Measurements from ENCODE around the gene SGMS1. TPM values are rescaled to one million over a fixed set of nuclear protein-coding genes. Genes with fewer than 3 reads are reported as not detected.

The SGMS1 gene
- total RNA-seq, 2 experiments from 2014 or later = 24.8 to 25.2 TPM

DNA sequence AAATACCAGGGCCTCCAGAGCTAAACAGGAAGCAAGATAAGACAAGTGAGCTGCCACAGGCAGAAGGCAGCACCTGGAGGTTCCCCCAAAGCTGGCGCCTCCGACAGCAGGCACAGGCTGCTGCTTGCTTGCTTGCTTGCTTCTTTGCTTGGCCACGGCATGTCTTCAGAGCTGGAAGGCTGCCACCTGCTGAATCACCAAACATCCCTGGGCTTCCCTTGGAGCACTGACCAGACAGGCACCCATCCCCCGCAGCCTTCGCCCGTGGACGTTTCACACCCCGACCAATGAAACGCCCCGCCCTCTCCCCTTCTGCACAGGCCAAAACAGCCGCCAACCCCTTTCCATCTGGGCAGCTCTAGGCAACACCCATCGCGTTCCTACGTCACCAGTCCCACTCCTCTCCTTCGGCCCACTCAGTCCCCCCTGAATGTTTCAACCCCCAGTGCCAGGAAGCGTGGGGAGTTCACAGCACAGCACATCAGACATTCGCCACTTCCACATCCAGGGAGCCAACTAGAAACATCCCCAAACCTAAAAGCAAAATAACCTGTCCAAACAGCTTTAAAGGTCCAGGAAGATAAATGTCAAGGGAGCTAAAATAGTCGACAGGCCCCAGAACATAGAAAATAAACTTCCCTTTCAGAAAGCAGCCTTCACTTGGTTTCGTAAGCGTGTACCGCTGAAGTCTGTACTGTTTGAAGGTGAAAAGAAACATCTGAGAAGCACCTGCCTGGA, 1.6 kb downstream of the SGMS1 start:
- Mint-ChIP-seq H3K27me3 (no peaks in the 10 kb centered on the region), H3K9me3 (no peaks in the 10 kb centered on the region), H3K4me1 (ENCODE audit: low read depth) (peaks cover 64% of the 10 kb centered on the region), H3K4me3 (peak overlapping the region; percentile 93), H3K27ac (peak overlapping the region; percentile 97), H3K36me3 (ENCODE audit: low read depth) (peaks cover 28% of the 10 kb centered on the region)
- no peaks in the 10 kb centered on the region for H3K27me3 ChIP-seq (ENCODE audit: control insufficient read depth in 1 of 2, insufficient read depth in 2 of 2, low read length in 2 of 2)
- ChIA-PET CTCF (interaction anchor here (0.9 to 2.0 kb wide), 3 partner anchors 8 to 69 kb away, joined by 3 to 7 read pairs (median 3); no protein-coding TSS in a partner anchor), POLR2A (interaction anchor here (0.7 to 5.2 kb wide), 22 partner anchors 9 to 1083 kb away, joined by 3 to 100 read pairs (median 4); partner anchors contain the start of genes ASAH2B, CSTF2T and ERCC6)
- no peaks in the 10 kb centered on the region for H3K36me3 ChIP-seq (ENCODE audit: insufficient read depth, low read length)
- no peaks in the 10 kb centered on the region for H3K9me3 ChIP-seq (ENCODE audit: control insufficient read depth in 1 of 2, insufficient read depth in 1 of 2, low read length in 2 of 2)
- ATAC-seq (ENCODE audit: poor library complexity) (peak; percentile 41), DNase-seq (peak; percentile 49 to 85 (median 66))
- H3K27ac ChIP-seq (ENCODE audit: low read depth in 1 of 2, low read length in 2 of 2) = peak overlapping the region; percentile 88 to 98
- TF ChIP-seq, protein P1, sequence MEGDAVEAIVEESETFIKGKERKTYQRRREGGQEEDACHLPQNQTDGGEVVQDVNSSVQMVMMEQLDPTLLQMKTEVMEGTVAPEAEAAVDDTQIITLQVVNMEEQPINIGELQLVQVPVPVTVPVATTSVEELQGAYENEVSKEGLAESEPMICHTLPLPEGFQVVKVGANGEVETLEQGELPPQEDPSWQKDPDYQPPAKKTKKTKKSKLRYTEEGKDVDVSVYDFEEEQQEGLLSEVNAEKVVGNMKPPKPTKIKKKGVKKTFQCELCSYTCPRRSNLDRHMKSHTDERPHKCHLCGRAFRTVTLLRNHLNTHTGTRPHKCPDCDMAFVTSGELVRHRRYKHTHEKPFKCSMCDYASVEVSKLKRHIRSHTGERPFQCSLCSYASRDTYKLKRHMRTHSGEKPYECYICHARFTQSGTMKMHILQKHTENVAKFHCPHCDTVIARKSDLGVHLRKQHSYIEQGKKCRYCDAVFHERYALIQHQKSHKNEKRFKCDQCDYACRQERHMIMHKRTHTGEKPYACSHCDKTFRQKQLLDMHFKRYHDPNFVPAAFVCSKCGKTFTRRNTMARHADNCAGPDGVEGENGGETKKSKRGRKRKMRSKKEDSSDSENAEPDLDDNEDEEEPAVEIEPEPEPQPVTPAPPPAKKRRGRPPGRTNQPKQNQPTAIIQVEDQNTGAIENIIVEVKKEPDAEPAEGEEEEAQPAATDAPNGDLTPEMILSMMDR (IDR thresholded peaks at IDR 0.05) = no peak
- H3K4me3 ChIP-seq (ENCODE audit: low read length) = peak overlapping the region; percentile 71
- peaks cover 52% of the 10 kb centered on the region for H3K4me1 ChIP-seq (ENCODE audit: insufficient read depth, low read length)
- intact Hi-C loops (cut with DNase I, micrococcal nuclease) = loop anchor here (5.0 to 10.0 kb wide), 6 partner anchors 60 to 1087 kb away; partner anchors contain the start of genes CSTF2T (in 1 of the 2), ERCC6 (in 1 of the 2) and WASHC2A (in 1 of the 2)

DNA sequence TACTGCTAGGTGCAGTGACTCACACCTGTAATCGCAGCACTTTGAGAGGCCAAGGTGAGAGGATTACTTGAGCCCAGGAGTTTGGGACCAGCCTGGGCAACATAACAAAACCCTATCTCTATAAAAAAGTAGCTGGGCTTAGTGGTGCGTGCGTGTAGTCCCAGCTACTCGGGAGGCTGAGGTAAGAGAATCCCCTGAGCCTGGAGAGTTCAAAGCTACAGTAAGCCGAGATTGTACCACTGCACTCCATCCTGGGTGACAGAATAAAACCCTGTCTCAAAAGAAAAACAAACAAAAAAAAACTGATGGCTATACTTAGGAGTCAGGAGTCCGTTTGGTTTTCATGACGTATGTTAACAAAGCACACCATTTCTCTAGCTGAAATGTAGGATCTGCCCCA, 2.9 kb downstream of the SGMS1 start:
- Mint-ChIP-seq H3K9me3 (no peaks in the 10 kb centered on the region), H3K4me1 (ENCODE audit: low read depth) (peaks cover 68% of the 10 kb centered on the region), H3K27ac (peak overlapping the region; percentile 97), H3K36me3 (ENCODE audit: low read depth) (peaks cover 27% of the 10 kb centered on the region), H3K27me3 (no peaks in the 10 kb centered on the region), H3K4me3 (peak overlapping the region; percentile 93)
- no peak for DNase-seq
- H3K36me3 ChIP-seq (ENCODE audit: insufficient read depth, low read length) = no peaks in the 10 kb centered on the region
- CTCF ChIA-PET = interaction anchor here (0.9 to 2.0 kb wide), 2 partner anchors 28 to 68 kb away, joined by 3 to 7 read pairs; no protein-coding TSS in a partner anchor
- H3K9me3 ChIP-seq (ENCODE audit: control insufficient read depth in 1 of 2, insufficient read depth in 1 of 2, low read length in 2 of 2) = no peaks in the 10 kb centered on the region
- POLR2A ChIA-PET = interaction anchor here (0.6 to 5.2 kb wide), 6 partner anchors 14 to 47 kb away, joined by 3 to 100 read pairs (median 8); no protein-coding TSS in a partner anchor
- TF ChIP-seq, protein P1 (IDR thresholded peaks at IDR 0.05) = no peak
- H3K27me3 ChIP-seq (ENCODE audit: control insufficient read depth in 1 of 2, insufficient read depth in 2 of 2, low read length in 2 of 2) = no peaks in the 10 kb centered on the region
- intact Hi-C loops (cut with DNase I, micrococcal nuclease) = loop anchor here (1.0 to 10.0 kb wide), 7 partner anchors 17 to 1086 kb away; partner anchors contain the start of genes CSTF2T (in 1 of the 2), ERCC6 (in 1 of the 2) and WASHC2A (in 1 of the 2)
- no peak for ATAC-seq (ENCODE audit: poor library complexity)
- H3K27ac ChIP-seq (ENCODE audit: low read depth in 1 of 2, low read length in 2 of 2) = peak overlapping the region; percentile 88 to 98
- H3K4me1 ChIP-seq (ENCODE audit: insufficient read depth, low read length) = peaks cover 51% of the 10 kb centered on the region
- no peak overlapping the region for H3K4me3 ChIP-seq (ENCODE audit: low read length)

DNA sequence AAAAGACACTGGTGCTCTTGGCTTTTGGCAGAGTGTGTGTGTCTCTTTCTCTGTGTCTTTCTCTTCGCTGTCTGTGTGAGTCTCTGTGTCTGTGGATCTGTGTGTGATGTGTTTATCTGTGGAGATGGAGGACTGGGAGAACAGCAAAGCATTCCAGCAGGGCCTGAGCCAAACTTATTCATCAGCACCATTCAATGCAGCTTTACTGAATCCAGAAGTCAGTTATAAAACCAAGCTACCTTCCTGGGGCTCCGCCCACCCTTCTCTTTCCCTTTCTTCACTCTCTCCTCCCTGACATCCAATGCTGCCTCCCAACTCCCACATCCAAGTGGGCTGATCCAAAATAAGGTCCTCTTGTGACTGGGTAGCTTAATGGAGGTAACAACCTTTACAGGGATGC, 3.9 kb downstream of the SGMS1 start:
- H3K4me3 Mint-ChIP-seq = peak overlapping the region; percentile 74

More for the DNA sequence above, 3.9 kb downstream of the SGMS1 start:
- TF ChIP-seq, protein P1 (IDR thresholded peaks at IDR 0.05) = no peak
- POLR2A ChIA-PET = interaction anchor here (1.8 kb wide), 2 partner anchors 13 to 42 kb away, joined by 4 to 5 read pairs; no protein-coding TSS in a partner anchor
- H3K9me3 ChIP-seq (ENCODE audit: control insufficient read depth in 1 of 2, insufficient read depth in 1 of 2, low read length in 2 of 2) = no peaks in the 10 kb centered on the region
- ATAC-seq (ENCODE audit: poor library complexity) = no peak
- DNase-seq = no peak
- no peaks in the 10 kb centered on the region for H3K36me3 ChIP-seq (ENCODE audit: insufficient read depth, low read length)
- intact Hi-C loops (cut with DNase I, micrococcal nuclease) = loop anchor here (1.0 to 10.0 kb wide), 7 partner anchors 16 to 1085 kb away; partner anchors contain the start of genes CSTF2T (in 1 of the 2), ERCC6 (in 1 of the 2) and WASHC2A (in 1 of the 2)
- CTCF ChIA-PET = no interaction called here
- H3K27ac Mint-ChIP-seq = peak overlapping the region; percentile 97
- H3K36me3 Mint-ChIP-seq (ENCODE audit: low read depth) = peaks cover 17% of the 10 kb centered on the region
- H3K27ac ChIP-seq (ENCODE audit: low read depth in 1 of 2, low read length in 2 of 2) = no peak overlapping the region
- H3K4me1 ChIP-seq (ENCODE audit: insufficient read depth, low read length) = peaks cover 44% of the 10 kb centered on the region
- no peaks in the 10 kb centered on the region for H3K9me3 Mint-ChIP-seq
- H3K27me3 Mint-ChIP-seq = no peaks in the 10 kb centered on the region
- no peaks in the 10 kb centered on the region for H3K27me3 ChIP-seq (ENCODE audit: control insufficient read depth in 1 of 2, insufficient read depth in 2 of 2, low read length in 2 of 2)
- peaks cover 65% of the 10 kb centered on the region for H3K4me1 Mint-ChIP-seq (ENCODE audit: low read depth)
- no peak overlapping the region for H3K4me3 ChIP-seq (ENCODE audit: low read length)

Data from CD4-positive, alpha-beta T cell (primary cell).